ENCODE data around the gene IRF5.

The IRF5 gene, protein sequence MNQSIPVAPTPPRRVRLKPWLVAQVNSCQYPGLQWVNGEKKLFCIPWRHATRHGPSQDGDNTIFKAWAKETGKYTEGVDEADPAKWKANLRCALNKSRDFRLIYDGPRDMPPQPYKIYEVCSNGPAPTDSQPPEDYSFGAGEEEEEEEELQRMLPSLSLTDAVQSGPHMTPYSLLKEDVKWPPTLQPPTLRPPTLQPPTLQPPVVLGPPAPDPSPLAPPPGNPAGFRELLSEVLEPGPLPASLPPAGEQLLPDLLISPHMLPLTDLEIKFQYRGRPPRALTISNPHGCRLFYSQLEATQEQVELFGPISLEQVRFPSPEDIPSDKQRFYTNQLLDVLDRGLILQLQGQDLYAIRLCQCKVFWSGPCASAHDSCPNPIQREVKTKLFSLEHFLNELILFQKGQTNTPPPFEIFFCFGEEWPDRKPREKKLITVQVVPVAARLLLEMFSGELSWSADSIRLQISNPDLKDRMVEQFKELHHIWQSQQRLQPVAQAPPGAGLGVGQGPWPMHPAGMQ

GRCh38 chr7:128937647-128938543 lies at the start of gene IRF5:
IRF5 (plus strand) TSS chr7:128937927; CDS start chr7:128942082, 4,155 bp downstream.
- DNase-seq (ENCODE audit: low read depth in 2 of 2) = no peak

DNA sequence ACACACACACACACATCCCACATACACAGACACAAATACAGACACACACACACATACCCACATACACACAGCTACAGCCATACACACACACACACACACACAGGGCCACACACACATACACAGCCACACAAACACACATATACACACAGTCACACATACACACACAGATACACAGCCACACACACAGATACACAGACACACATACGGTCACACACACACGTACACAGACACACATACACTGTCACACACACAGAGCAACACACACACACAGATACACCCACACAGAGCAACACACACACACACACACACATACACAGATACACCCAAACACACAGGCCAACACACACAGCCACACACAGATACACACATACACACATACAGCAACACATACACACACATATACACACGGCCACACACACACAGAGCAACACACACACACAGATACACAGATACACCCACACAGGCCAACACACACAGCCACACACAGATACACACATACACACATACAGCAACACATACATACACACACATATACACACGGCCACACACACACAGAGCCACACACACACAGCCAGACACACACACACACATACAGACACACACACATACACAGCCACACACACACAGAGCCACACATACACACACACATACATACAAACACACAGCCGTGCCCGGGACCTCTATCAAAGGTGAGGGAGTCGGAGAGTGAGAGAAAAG lies 49.5 kb upstream of the IRF5 start:
- no peak for DNase-seq (ENCODE audit: low read depth in 2 of 2)

GRCh38 chr7:128888756-128889095 lies 49.0 kb upstream of the IRF5 start:
- DNase-seq (ENCODE audit: low read depth in 2 of 2) = no peak

GRCh38 chr7:128889121-128889520 lies 48.6 kb upstream of the IRF5 start:
- no peak for DNase-seq (ENCODE audit: low read depth in 2 of 2)

GRCh38 chr7:128890306-128891109 lies 47.2 kb upstream of the IRF5 start:
- no peak for DNase-seq (ENCODE audit: low read depth in 2 of 2)

DNA sequence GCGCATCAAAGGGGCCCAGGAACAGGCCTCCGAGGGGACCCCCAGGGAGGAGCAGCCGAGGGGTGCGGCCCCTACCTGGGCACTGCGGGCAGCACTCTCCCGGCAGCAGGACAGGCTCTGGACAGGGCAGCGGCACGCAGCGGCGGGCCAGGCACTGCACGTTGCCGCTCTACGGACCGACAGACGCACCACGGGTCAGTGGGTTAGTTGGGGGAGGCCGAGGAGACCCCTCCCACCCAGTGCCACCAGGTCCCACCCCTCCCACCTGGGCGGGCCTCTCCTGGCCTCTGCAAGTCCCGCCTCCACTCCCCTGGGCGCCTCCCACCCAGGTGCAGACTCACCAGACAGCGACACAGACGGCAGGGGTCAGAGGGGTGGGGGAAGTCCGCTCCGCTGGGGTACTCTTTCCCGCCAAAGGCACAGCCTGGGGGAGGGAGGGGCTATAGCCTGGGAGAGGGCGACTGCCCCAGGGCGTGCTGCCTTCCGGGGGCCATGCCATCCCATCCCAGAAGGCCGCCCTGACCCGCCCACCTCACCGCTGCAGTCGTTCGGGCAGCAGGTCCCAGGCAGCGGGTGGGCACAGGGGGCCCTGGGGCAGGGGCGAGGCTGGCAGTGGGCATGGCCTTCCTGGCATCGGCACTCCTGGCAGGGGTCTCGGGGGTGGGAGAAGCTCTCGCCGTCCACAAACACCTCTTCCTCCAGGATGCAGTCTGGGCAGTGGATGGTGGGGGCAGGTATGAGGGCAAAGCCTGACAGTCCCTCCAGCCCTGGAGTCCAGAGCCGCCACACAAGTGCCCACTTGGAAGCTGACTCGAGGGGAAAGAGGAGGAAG lies 46.4 kb upstream of the IRF5 start:
- no peak for DNase-seq (ENCODE audit: low read depth in 2 of 2)

GRCh38 chr7:128891942-128892269 lies 45.8 kb upstream of the IRF5 start:
- DNase-seq (ENCODE audit: low read depth in 2 of 2) = no peak

GRCh38 chr7:128892521-128893250 lies 45.0 kb upstream of the IRF5 start:
- no peak for DNase-seq (ENCODE audit: low read depth in 2 of 2)

GRCh38 chr7:128893251-128894100 lies 44.3 kb upstream of the IRF5 start:
- DNase-seq (ENCODE audit: low read depth in 2 of 2) = no peak

GRCh38 chr7:128894101-128894440 lies 43.7 kb upstream of the IRF5 start:
- no peak for DNase-seq (ENCODE audit: low read depth in 2 of 2)

- no peak for DNase-seq (ENCODE audit: low read depth in 2 of 2)
Measured at GRCh38 chr7:128895320-128895719, 42.4 kb upstream of the IRF5 start.

DNA sequence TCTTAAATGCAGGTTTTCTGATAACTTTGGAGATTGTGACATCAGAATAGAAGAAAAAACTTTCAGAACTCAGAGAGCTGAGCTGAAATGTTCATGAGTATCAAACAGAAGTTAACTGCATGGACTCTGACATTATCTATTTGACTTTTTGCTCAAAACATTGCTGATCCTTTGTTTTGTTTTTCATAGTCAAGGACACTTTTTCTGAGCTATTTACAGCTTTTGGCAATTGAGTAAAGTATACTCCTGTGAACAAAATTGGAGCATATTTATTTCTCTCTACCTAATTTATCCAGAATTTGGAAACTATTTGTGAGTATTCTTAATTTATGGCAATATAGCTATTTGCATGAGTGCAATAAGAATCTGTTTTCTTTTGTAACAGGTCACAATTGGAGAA lies 38.3 kb upstream of the IRF5 start:
- DNase-seq (ENCODE audit: low read depth in 2 of 2) = no peak

GRCh38 chr7:128900237-128900636 lies 37.5 kb upstream of the IRF5 start:
- no peak for DNase-seq (ENCODE audit: low read depth in 2 of 2)

GRCh38 chr7:128902761-128903585 lies 34.8 kb upstream of the IRF5 start:
- no peak for DNase-seq (ENCODE audit: low read depth in 2 of 2)

GRCh38 chr7:128903621-128904361 lies 33.9 kb upstream of the IRF5 start:
- no peak for DNase-seq (ENCODE audit: low read depth in 2 of 2)

DNA sequence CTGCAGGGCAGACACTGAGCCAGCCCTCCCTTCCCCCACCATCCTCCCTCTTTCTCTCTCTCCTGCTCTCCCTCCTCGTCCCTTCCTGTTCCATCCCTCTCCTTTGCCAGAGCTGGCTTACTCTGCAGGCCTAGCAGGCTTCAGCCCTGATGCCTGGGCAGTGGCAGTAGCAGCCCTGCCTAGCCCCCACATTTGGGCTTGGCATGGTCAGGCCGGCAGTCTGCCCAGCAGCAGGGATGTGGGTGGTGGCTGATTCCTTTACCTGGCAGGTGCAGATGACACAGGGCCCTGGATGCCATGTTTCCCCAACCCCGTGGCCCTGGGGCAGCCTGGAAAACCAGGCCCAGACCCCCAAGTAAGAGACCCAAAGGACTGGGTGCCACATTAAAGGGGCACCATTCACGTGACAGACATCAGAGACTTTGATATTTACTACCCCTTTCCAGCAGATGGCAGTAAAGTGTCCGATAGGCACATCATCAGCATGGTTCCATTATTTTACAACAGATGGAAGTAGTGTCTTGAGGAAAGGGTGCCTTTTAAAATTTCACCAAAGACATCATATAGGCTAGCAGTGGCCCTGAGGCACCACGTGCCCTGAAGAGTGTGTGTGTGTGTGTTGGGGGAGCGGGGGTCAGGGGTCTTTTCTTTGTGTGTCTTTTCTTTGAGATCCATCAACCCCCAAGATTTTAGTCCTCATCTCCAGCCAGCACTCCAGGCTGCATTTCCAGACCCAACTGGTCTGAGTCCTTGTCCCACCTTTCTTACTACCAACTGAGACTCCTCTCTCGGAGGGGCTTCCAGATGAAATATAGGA lies 33.1 kb upstream of the IRF5 start:
- DNase-seq (ENCODE audit: low read depth in 2 of 2) = no peak

Measured in stimulated activated CD8-positive, alpha-beta memory T cell treated with anti-CD3 and anti-CD28 coated beads, Interleukin-2, amount 100 ng/mL, for 1 hour (primary cell).